ENCODE results near the gene GRIN1. TPM values are rescaled to one million over a fixed set of nuclear protein-coding genes. Genes with fewer than 3 reads are reported as not detected.
A peak's percentile ranks its signal among the peaks of the same experiment; 100 is the strongest.
"Not testable (repeated sequence)": the region's sequence is repeated elsewhere in the genome, so short reads cannot be mapped to it uniquely, and the experiment has no call there.

The GRIN1 gene
- total RNA-seq, 1 experiment from 2014 or later: not detected

DNA sequence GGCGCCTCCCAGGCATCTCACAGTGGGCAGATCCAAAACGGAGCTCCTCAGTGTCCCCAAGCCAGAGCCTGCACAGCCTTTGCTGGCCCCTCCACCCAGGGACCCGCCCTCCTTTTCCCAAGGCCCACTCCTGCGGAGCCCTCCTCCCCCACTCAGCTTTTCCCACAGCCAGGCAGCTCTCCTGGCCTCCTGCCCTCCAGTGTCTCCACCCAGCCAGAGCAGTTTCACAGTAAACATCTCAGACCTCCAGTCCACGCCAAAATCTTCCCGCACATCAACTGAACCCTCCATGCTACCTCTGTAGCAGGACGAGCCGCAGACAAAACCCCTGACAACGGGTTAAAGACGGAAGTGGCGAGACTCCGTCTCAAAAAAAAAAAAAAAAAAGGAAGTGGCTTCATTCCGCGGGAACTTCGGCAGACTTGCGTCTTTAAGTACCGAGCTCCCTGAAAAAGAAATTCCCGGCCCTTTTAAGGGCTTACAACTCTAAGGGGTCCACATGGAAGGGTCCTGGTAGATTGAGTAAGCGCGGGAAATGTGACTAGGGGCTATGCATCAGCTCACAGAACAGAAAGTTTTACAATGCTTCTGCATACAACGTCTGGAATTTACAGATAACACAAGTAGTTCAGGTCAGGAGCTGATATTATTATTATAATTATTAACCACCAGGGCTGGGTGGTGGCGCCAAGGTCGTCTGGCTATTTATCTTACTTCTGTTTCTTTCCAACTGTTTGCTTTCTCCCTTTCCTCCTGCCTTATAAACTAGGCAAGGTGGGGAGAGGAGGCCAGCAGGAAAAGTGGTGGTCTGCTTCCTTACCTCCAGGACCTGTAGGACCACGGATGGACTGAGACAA is 11.4 kb upstream of the GRIN1 start:
- no peak for DNase-seq (ENCODE audit: low read depth)

DNA sequence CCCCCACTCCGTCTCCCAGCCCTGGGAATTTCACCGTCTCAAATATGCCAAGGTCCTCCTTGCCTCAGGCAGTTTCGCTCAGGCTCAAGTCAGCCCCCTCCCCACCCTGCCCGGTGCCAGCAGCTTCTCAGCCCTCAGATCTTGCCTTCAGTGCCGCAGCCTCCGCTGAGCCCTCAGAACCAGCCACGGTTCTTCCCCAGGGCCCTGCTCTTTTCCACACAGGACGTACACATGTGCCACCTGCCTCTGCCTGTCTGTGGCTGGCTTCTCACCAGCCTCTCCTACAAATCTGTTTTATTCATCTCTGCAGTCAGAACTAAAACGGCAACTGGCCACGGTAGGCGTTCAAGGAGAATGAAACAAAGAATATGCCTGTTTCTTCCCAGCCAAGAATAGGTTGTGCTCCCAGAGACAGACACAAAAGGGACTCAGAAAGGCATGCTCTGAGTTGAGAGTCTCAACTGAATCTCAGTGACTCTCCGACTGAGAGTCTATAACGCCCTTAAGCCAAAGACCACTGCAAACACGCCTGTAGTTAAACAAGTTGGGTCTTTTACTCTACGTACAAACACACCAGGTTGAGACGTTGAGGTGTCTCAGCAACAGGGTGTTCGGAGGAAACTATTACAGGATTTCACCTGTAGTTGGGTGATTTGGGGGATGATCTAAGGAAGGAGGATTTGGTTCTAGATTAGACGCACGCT is 10.6 kb upstream of the GRIN1 start:
- no peak for DNase-seq (ENCODE audit: low read depth)

DNA sequence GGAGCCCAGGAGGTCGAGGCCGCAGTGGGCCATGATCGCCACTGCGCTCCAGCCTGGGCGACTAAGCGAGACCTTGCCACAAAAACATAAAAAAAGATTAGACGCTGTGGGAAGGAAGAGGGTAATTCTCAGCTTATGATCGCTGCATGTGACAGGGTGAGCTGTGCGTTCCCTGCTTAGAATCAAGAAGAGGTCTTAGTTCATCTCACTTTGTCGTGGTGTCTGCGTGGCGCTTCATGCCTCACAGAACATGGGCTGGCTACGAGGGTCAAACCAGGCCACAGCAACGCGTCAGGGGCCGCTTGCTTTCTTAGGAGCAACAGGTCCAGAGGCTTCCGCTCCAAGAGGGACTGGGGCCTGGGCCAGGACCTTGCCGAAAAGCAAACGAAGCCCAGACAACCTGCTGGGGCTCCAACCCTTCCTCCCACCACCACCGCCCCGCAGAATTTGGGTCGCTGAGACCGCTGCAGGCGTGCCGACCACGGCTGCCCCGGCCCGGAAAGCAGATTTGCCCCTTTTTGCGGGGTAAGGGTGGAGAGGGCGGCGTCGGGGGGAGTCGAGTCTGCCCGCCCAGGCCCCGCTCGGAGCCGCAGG is 10.0 kb upstream of the GRIN1 start:
- DNase-seq (ENCODE audit: low read depth): no peak

GRCh38 chr9:137129456-137130175 is 9.3 kb upstream of the GRIN1 start:
- DNase-seq (ENCODE audit: low read depth): peak; percentile 88

DNA sequence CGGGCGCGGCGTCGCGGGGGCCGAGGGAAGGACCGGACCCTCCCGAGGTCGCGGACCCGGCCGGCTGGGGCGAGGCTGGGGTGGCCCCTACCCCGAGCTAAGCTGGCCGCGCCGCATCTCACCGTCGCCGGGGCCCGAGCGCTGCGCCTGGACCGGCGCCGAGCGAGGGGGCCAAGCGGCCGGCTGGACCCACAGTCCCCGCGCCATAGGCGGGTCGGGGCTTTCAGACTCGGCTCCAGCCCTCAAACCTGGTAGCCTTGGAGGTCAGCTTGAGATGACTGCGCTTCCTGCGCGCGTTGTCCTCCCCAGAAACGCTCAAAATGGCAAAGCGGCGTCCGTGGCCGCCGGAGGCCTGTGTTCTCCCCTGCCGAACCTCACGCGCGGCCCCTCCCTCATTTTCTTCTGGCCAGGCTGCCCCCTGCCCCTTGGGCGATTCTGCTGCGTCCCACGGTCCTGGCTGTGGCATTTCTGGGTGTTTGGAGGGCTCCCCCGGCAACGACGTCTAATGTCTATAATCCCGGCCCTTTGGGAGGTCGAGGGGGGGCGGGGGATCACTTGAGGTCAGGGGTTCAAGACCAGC is 8.7 kb upstream of the GRIN1 start:
- no peak for DNase-seq (ENCODE audit: low read depth)

DNA sequence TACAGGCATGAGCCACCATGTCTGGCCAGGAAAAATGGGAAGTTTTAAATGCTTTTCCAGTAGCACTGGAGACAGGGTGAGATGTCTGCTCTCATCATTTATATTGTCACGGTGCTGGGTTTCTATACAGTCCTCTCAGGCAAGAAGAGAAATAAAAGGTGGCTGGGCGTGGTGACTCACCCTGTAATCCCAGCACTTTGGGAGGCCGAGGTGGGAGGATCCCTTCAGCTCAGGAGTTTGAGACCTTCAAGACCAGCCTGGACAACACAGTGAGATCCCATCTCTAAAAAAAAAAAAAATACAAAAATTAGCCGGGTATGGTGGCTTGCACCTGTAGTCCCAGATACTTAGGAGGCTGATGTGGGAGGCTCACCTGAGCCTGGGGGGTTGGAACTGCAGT is 4.8 kb upstream of the GRIN1 start:
- peak; percentile 47 for DNase-seq (ENCODE audit: low read depth)

- not testable (repeated sequence) for DNase-seq (ENCODE audit: low read depth)
Observed at GRCh38 chr9:137135154-137135553, 3.8 kb upstream of the GRIN1 start.

DNA sequence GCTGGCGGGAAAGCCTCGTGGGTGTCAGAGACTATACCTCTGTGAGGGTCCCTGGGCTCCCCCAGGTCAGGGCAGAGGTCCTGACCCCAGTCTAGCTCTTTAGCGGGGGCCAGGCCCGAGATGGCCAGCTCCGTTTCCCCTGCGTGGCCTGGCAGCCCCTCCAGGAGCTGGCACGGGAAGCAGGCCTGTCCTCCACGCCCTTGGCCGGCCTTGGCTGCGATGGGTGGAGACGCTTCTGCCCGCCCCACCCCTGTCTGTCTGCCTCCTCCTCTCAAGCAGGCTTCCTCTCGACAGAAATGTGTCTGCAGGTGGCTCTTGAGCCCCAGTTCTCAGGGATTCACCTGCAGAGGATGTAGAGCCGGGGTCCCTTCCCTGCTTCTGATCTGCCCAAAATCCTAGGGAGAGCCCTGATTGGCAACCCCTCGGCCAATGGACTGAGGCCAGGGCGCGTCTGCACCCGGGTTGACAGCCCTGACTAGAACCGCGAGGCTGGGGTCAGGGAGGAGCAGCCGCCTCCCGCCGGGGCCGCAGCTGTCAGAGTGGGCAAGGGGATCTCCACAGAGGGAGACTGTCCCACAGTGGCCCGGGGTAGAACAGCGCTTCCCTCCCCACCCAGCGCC is 2.6 kb upstream of the GRIN1 start:
- DNase-seq (ENCODE audit: low read depth): no peak

DNA sequence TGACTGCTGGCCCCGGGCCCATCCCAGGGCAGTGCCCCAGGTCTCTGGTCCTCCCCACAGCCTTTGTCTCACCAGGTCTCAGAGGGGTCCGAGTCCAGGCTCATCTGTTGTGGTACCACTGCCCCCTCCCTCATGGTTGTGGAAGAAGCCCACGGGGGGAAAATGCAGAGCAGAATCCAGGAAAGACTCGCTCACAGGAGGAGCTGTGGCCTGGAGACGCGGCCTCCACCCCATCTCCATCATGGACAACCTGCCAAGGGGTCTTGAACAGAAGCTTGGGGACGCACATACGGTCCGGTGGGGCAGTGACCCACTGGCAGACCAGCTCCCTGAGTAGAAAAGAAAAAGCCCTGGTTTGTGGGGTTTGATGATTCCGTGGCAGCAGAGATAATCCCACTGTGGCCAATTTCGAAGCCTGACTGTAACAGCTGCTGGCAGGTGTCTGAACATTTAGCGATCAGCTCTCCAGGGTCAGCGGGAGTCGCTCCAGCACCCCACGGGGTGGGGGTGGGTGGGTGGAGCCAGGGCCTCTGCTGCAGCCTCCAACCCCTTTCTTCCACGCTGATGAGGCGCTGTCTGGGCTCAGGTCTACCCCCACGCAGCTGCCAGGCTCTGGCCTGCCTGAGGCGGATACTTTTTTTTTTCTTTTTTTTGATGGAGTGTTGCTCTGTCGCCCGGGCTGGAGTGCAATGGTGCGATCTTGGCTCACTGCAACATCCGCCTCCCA is 1.9 kb upstream of the GRIN1 start:
- DNase-seq (ENCODE audit: low read depth): no peak

- DNase-seq (ENCODE audit: low read depth): no peak
Observed at GRCh38 chr9:137138058-137138721, 764 bp upstream of the GRIN1 start.

- no peak for DNase-seq (ENCODE audit: low read depth)
Observed at GRCh38 chr9:137139468-137140150, 655 bp downstream of the GRIN1 start.

DNA sequence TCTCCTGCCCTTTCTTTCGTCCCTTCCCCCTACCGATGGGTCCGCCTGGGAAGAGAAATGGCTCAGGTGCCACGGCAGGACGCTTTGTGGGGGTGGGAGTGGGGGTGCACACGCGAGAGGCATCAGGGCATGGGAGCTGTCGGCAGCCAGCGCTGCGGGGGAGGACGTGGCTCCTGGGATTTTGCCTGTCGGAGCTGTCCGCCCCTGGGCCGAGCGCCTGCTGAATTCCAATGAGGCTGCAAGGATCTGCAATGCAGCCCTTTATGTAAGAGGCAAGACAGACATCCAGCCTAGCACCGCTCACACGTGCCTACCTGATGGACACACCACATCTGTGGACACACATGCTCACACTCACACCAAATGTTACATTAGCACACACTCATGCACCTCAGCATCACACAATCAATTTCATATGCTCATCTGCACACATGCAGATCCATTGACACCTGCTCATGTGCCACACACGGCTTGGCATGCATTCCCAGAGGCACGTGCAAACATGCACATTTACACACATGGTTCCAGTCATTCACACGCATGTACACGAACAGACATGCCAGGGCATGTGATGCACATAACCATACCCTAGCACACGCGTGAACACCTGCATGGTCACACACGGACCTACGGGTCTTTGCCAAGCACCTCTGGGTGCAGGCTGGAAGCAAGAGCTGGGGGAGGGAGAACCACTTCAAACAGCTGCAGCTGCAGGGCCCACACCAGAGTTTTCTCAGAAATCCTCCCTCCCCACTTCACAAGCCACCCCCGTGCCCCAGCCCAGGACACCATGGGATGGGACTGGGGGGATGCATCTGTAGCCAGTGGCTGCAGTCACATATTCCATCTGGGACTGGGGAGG is 1.4 kb downstream of the GRIN1 start:
- no peak for DNase-seq (ENCODE audit: low read depth)

DNA sequence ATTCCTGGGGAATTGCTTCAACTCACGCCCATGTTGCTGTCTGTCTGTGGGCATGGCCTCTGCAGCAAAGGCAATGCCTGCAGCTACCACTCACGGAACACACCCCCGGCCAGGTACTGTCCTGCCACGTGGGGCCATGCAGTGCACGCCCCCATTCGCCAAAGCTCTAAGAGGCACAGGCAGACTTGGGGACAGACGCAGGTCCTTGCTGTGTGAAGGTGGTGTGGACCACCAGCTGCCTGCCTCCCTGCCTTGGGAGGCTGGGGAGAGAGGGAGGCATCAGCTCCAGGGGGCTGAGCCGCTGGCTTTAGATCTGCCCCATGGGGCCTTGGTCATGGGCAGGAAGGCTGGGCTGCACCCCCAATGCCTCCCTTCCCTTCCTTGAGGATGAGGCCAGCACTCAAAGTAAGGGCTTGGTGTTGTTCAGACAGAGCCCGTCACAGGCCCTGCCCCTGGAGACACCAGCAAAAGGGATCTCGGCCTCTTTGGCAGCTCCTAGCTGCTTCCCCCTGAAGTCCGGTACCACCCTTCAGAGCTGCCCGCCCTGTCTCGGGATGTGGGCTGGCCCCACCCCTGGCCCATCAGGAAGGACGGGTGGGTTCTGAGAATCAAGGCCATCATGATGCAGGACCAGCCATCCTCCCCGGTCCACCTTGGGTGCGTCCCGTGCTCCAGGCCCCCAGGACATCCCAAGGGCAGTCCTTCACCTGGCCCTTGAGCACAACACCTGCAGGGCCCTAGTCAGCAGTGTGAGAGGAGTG is 2.3 kb downstream of the GRIN1 start:
- no peak for DNase-seq (ENCODE audit: low read depth)

- DNase-seq (ENCODE audit: low read depth): no peak
Observed at GRCh38 chr9:137141976-137142936, 3.3 kb downstream of the GRIN1 start.

GRCh38 chr9:137143459-137143858 is 4.5 kb downstream of the GRIN1 start:
- no peak for DNase-seq (ENCODE audit: low read depth)

Data from HT1080 (cell line).